ENCODE data around the gene WASHC4. TPM values are rescaled to one million over a fixed set of nuclear protein-coding genes. Genes with fewer than 3 reads are reported as not detected.

WASHC4 gene
- total RNA-seq, 2 donors from 2014 or later: 68.0 to 84.5 TPM

- ATAC-seq (ENCODE audit: insufficient number of reproducible peaks, low FRiP score, low read depth) (no peak), DNase-seq (ENCODE audit: low spot score) (no peak)
- Histone ChIP-seq H3K27me3 (replicated peaks; ENCODE audit: insufficient read depth) (no peaks in the 10 kb centered on the region), H3K9me3 (no peaks in the 10 kb centered on the region), H3K36me3 (peaks cover 6% of the 10 kb centered on the region), H3K4me3 (no peak overlapping the region), H3K4me1 (ENCODE audit: control insufficient read depth in 1 of 2, low read depth in 2 of 2) (peaks cover 17 to 26% of the 10 kb centered on the region in 2 donors), H3K27ac (no peak overlapping the region)
- TF ChIP-seq CTCF (IDR thresholded peaks at IDR 0.05): no peak
Observed at GRCh38 chr12:105113094-105113493, 5.6 kb downstream of the WASHC4 start.

- H3K27me3 ChIP-seq (replicated peaks; ENCODE audit: insufficient read depth): no peaks in the 10 kb centered on the region
- TF ChIP-seq CTCF (IDR thresholded peaks at IDR 0.05): no peak
- H3K4me1 ChIP-seq (ENCODE audit: control insufficient read depth in 1 of 2, low read depth in 2 of 2): no peaks in the 10 kb centered on the region
- H3K36me3 ChIP-seq: peaks cover 23% of the 10 kb centered on the region
- no peak overlapping the region for H3K27ac ChIP-seq
- ATAC-seq (ENCODE audit: insufficient number of reproducible peaks, low FRiP score, low read depth) (no peak), DNase-seq (ENCODE audit: low spot score) (no peak)
- no peak overlapping the region for H3K4me3 ChIP-seq
- no peaks in the 10 kb centered on the region for H3K9me3 ChIP-seq
Observed at GRCh38 chr12:105116969-105117368, 9.4 kb downstream of the WASHC4 start.

GRCh38 chr12:105120551-105120950 is 13.0 kb downstream of the WASHC4 start:
- Histone ChIP-seq H3K27ac (no peak overlapping the region), H3K4me3 (no peak overlapping the region), H3K9me3 (no peaks in the 10 kb centered on the region), H3K4me1 (ENCODE audit: control insufficient read depth in 1 of 2, low read depth in 2 of 2) (no peaks in the 10 kb centered on the region), H3K27me3 (replicated peaks; ENCODE audit: insufficient read depth) (no peaks in the 10 kb centered on the region), H3K36me3 (peaks cover 39% of the 10 kb centered on the region)
- no peak for ATAC-seq (ENCODE audit: insufficient number of reproducible peaks, low FRiP score, low read depth)
- no peak for TF ChIP-seq CTCF (IDR thresholded peaks at IDR 0.05)
- no peak for DNase-seq (ENCODE audit: low spot score)

- no peak for ATAC-seq (ENCODE audit: insufficient number of reproducible peaks, low FRiP score, low read depth)
- peaks cover 0 to 5% of the 10 kb centered on the region in 2 donors for H3K4me1 ChIP-seq (ENCODE audit: control insufficient read depth in 1 of 2, low read depth in 2 of 2)
Observed at GRCh38 chr12:105138248-105138647, 30.7 kb downstream of the WASHC4 start.

GRCh38 chr12:105141320-105141922 is 33.9 kb downstream of the WASHC4 start:
- no peaks in the 10 kb centered on the region for H3K9me3 ChIP-seq
- no peak for TF ChIP-seq CTCF (IDR thresholded peaks at IDR 0.05)
- H3K4me3 ChIP-seq: no peak overlapping the region
- H3K36me3 ChIP-seq: peaks cover 18% of the 10 kb centered on the region
- DNase-seq (ENCODE audit: low spot score) (no peak), ATAC-seq (ENCODE audit: insufficient number of reproducible peaks, low FRiP score, low read depth) (no peak)
- peaks cover 0 to 5% of the 10 kb centered on the region in 2 donors for H3K4me1 ChIP-seq (ENCODE audit: control insufficient read depth in 1 of 2, low read depth in 2 of 2)
- no peaks in the 10 kb centered on the region for H3K27me3 ChIP-seq (replicated peaks; ENCODE audit: insufficient read depth)
- no peak overlapping the region for H3K27ac ChIP-seq

More at GRCh38 chr12:105138248-105138647, 30.7 kb downstream of the WASHC4 start:
- H3K27ac ChIP-seq: no peak overlapping the region
- H3K9me3 ChIP-seq: no peaks in the 10 kb centered on the region
- TF ChIP-seq CTCF (IDR thresholded peaks at IDR 0.05): no peak
- peaks cover 14% of the 10 kb centered on the region for H3K36me3 ChIP-seq
- H3K4me3 ChIP-seq: no peak overlapping the region
- no peak for DNase-seq (ENCODE audit: low spot score)
- no peaks in the 10 kb centered on the region for H3K27me3 ChIP-seq (replicated peaks; ENCODE audit: insufficient read depth)
